Adrenal gland (tissue), 5 donors: ENCODE results near the gene FAM185A.

Source experiments
- CTCF ChIP-seq, 6 experiments: fragments of 450-650 bp in 4 of 6; fragments of 200-600 bp in 2 of 6; sonication (generic) in 1 of 6; IDR thresholded peaks; 1 replicate in 5 of 6; 2 replicates in 1 of 6; pipeline versions ENCODE4 v1.5.1 to v1.8.0; 2016 to 2021; ENCODE audit warnings: antibody characterized with exemption in 6 of 6, mild to moderate bottlenecking in 2 of 6, moderate library complexity in 1 of 6
- POLR2A ChIP-seq, 2 donors: fragments of 450-650 bp; IDR thresholded peaks; one replicate each; pipeline ENCODE4 v1.6.1; 2017; ENCODE audit warnings: antibody characterized with exemption in 2 of 2, mild to moderate bottlenecking in 2 of 2, moderate library complexity in 1 of 2
- donor health status: DM: no; HTN: no; CAD: no.

- TF ChIP-seq CTCF (IDR thresholded peaks at IDR 0.05) (no peak), POLR2A (IDR thresholded peaks at IDR 0.05) (no peak)
Observed at GRCh38 chr7:102834999-102835398, 86.2 kb downstream of the FAM185A start.
